ENCODE measurements around the gene RSRC1.

RSRC1 gene

DNA sequence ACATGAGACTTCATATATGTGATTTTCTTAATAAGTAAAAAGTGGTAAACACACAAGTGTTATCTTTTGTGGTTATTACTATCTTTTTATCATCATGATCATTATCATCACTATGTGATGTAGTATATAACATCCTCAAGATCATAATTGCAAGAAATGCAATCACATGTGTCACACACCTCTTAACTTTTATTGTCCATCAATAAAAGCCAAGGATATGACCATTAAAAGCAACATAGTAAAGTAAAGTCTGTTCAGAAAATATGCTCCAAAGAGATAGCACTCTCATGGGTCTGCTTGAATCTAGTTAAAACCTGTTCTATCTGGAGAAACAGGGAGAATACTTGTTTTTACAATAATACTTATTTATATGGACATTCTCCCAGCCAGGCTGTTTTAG is 308.1 kb downstream of the RSRC1 start:
- no peak for ATAC-seq (ENCODE audit: insufficient read depth, low read depth)
- Histone ChIP-seq H3K9ac (ENCODE audit: low read depth, low read length) (no peak overlapping the region), H4K20me1 (ENCODE audit: insufficient read depth, low read length) (no peaks in the 10 kb centered on the region), H3K4me1 (ENCODE audit: insufficient read depth, low read length) (no peaks in the 10 kb centered on the region), H3K79me2 (ENCODE audit: insufficient read depth, low read length) (no peaks in the 10 kb centered on the region), H3K4me2 (ENCODE audit: insufficient read depth, low read length) (no peak overlapping the region), H3K27me3 (ENCODE audit: insufficient read depth, low read length, poor library complexity) (no peaks in the 10 kb centered on the region), H3K27ac (ENCODE audit: low read length) (no peak overlapping the region), H3K9me3 (ENCODE audit: insufficient read depth, low read length, severe bottlenecking) (no peaks in the 10 kb centered on the region), H3K4me3 (ENCODE audit: low read depth in 1 of 2, low read length in 2 of 2) (no peak overlapping the region), H2AFZ (ENCODE audit: low read depth, low read length) (no peak overlapping the region), H3K36me3 (ENCODE audit: insufficient read depth, low read length) (no peaks in the 10 kb centered on the region)
- DNase-seq: no peak
- TF ChIP-seq, protein P1, sequence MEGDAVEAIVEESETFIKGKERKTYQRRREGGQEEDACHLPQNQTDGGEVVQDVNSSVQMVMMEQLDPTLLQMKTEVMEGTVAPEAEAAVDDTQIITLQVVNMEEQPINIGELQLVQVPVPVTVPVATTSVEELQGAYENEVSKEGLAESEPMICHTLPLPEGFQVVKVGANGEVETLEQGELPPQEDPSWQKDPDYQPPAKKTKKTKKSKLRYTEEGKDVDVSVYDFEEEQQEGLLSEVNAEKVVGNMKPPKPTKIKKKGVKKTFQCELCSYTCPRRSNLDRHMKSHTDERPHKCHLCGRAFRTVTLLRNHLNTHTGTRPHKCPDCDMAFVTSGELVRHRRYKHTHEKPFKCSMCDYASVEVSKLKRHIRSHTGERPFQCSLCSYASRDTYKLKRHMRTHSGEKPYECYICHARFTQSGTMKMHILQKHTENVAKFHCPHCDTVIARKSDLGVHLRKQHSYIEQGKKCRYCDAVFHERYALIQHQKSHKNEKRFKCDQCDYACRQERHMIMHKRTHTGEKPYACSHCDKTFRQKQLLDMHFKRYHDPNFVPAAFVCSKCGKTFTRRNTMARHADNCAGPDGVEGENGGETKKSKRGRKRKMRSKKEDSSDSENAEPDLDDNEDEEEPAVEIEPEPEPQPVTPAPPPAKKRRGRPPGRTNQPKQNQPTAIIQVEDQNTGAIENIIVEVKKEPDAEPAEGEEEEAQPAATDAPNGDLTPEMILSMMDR (IDR thresholded peaks at IDR 0.05; ENCODE audit: borderline replicate concordance, extremely low read depth, low read length, poor library complexity, severe bottlenecking): no peak
- no peak for TF ChIP-seq EZH2 (IDR thresholded peaks at IDR 0.05; ENCODE audit: borderline replicate concordance, low read depth, low read length, severe bottlenecking)

DNA sequence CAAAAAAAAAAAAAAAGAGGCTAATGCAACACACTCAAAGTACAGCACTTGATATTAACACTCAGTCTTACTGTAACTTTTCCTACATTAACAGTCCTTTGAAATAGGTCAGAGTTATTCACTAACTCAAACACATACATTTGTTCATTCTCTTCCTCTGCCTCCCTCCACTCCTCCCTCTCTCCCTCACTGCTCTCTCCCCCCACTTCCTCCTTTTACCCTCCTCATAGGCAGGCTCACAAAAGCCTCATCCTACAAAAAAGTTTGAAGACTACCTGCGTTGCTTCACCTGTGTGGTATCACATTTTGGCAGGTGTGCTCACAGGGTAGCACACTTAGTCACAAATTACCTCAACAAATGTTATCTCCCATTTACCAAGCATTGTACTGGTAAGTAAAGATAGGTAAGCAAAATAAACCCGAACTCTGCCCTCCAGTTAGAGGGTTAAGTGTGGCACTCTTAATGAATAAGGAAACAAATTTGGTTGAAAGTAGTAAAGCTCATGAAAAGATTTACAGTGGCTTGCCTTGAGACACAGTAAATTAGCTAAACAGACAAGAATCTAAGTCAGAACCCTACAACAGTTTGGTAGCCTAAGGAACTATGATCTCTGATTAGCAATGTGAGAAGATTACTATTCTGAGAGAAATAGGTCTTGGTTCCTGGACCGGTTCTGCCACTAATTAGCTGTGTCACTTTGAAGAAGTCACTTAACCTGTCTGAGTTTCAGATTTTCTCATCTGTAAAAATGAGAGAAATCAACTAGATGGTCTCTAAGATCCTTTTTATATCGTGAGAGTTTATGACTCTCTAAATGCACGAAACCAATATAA is 310.1 kb downstream of the RSRC1 start:
- Histone ChIP-seq H3K27me3 (ENCODE audit: insufficient read depth, low read length, poor library complexity) (no peaks in the 10 kb centered on the region), H3K36me3 (ENCODE audit: insufficient read depth, low read length) (no peaks in the 10 kb centered on the region), H3K9me3 (ENCODE audit: insufficient read depth, low read length, severe bottlenecking) (no peaks in the 10 kb centered on the region), H4K20me1 (ENCODE audit: insufficient read depth, low read length) (no peaks in the 10 kb centered on the region), H3K4me1 (ENCODE audit: insufficient read depth, low read length) (no peaks in the 10 kb centered on the region), H3K4me2 (ENCODE audit: insufficient read depth, low read length) (no peak overlapping the region), H3K27ac (ENCODE audit: low read length) (no peak overlapping the region), H2AFZ (ENCODE audit: low read depth, low read length) (no peak overlapping the region), H3K4me3 (ENCODE audit: low read depth in 1 of 2, low read length in 2 of 2) (no peak overlapping the region), H3K79me2 (ENCODE audit: insufficient read depth, low read length) (no peaks in the 10 kb centered on the region), H3K9ac (ENCODE audit: low read depth, low read length) (no peak overlapping the region)
- DNase-seq (no peak), ATAC-seq (ENCODE audit: insufficient read depth, low read depth) (no peak)
- TF ChIP-seq, protein P1 (IDR thresholded peaks at IDR 0.05; ENCODE audit: borderline replicate concordance, extremely low read depth, low read length, poor library complexity, severe bottlenecking): no peak
- no peak for TF ChIP-seq EZH2 (IDR thresholded peaks at IDR 0.05; ENCODE audit: borderline replicate concordance, low read depth, low read length, severe bottlenecking)

GRCh38 chr3:158420654-158421396 is 310.9 kb downstream of the RSRC1 start:
- no peak for ATAC-seq (ENCODE audit: insufficient read depth, low read depth)
- Histone ChIP-seq H3K9me3 (ENCODE audit: insufficient read depth, low read length, severe bottlenecking) (no peaks in the 10 kb centered on the region), H3K27me3 (ENCODE audit: insufficient read depth, low read length, poor library complexity) (no peaks in the 10 kb centered on the region), H4K20me1 (ENCODE audit: insufficient read depth, low read length) (no peaks in the 10 kb centered on the region), H3K4me1 (ENCODE audit: insufficient read depth, low read length) (no peaks in the 10 kb centered on the region), H3K79me2 (ENCODE audit: insufficient read depth, low read length) (no peaks in the 10 kb centered on the region), H3K4me2 (ENCODE audit: insufficient read depth, low read length) (no peak overlapping the region), H3K27ac (ENCODE audit: low read length) (no peak overlapping the region), H3K9ac (ENCODE audit: low read depth, low read length) (no peak overlapping the region), H2AFZ (ENCODE audit: low read depth, low read length) (no peak overlapping the region), H3K4me3 (ENCODE audit: low read depth in 1 of 2, low read length in 2 of 2) (no peak overlapping the region), H3K36me3 (ENCODE audit: insufficient read depth, low read length) (no peaks in the 10 kb centered on the region)
- DNase-seq: no peak
- TF ChIP-seq, protein P1 (IDR thresholded peaks at IDR 0.05; ENCODE audit: borderline replicate concordance, extremely low read depth, low read length, poor library complexity, severe bottlenecking): no peak
- TF ChIP-seq EZH2 (IDR thresholded peaks at IDR 0.05; ENCODE audit: borderline replicate concordance, low read depth, low read length, severe bottlenecking): no peak
